HG03095 (cell line): ENCODE results near the gene MINDY3.

ENCODE experiments used
- ATAC-seq: cut with Tn5 transposase; IDR thresholded peaks from one replicate; pipeline ENCODE4 v1.9.1; 2021; ENCODE audit warnings: moderate library complexity; ENCODE audit not compliant: unreplicated experiment

Gene MINDY3

GRCh38 chr10:15739254-15739970 lies 120.9 kb downstream of the MINDY3 start:
- no peak for ATAC-seq

GRCh38 chr10:15738270-15738925 lies 121.9 kb downstream of the MINDY3 start:
- no peak for ATAC-seq

- ATAC-seq, result no peak
Observed at GRCh38 chr10:15737656-15738055, 122.7 kb downstream of the MINDY3 start.

- ATAC-seq, result no peak
Observed at GRCh38 chr10:15735763-15736162, 124.5 kb downstream of the MINDY3 start.

GRCh38 chr10:15730341-15730740 lies 130.0 kb downstream of the MINDY3 start:
- ATAC-seq, result no peak

- ATAC-seq, result no peak
Observed at GRCh38 chr10:15729890-15730289, 130.4 kb downstream of the MINDY3 start.
